Choroid plexus epithelial cell (primary cell): ENCODE results near the gene SOX21.

ENCODE experiments used
- DNase-seq: peaks from one replicate; pipeline ENCODE4 v3.0.0-alpha.2; 2010; ENCODE audit warnings: low read depth
- H3K4me3 ChIP-seq: 2 replicates; pipeline ENCODE4 v1.5.1; 2011; ENCODE audit warnings: low read depth, mild to moderate bottlenecking, control low read depth, low read length, moderate library complexity
- CTCF ChIP-seq: conservative IDR thresholded peaks from 2 replicates; pipeline ENCODE4 v1.5.1; 2011; ENCODE audit warnings: low read depth, mild to moderate bottlenecking, control low read depth, inconsistent platforms, low read length, moderate library complexity

Gene SOX21

GRCh38 chr13:94700536-94700935 lies 11.8 kb downstream of the SOX21 start:
- no peak overlapping the region for H3K4me3 ChIP-seq
- no peak for TF ChIP-seq CTCF
- DNase-seq, result no peak

GRCh38 chr13:94700051-94700535 lies 12.3 kb downstream of the SOX21 start:
- H3K4me3 ChIP-seq, result no peak overlapping the region
- no peak for DNase-seq
- TF ChIP-seq CTCF, result no peak

GRCh38 chr13:94696171-94696570 lies 16.2 kb downstream of the SOX21 start:
- no peak for DNase-seq
- no peak for TF ChIP-seq CTCF
- H3K4me3 ChIP-seq, result no peak overlapping the region

GRCh38 chr13:94692030-94692429 lies 20.3 kb downstream of the SOX21 start:
- TF ChIP-seq CTCF, result no peak
- no peak for DNase-seq
- H3K4me3 ChIP-seq, result no peak overlapping the region

GRCh38 chr13:94683409-94683808 lies 28.9 kb downstream of the SOX21 start:
- TF ChIP-seq CTCF, result no peak
- no peak overlapping the region for H3K4me3 ChIP-seq
- no peak for DNase-seq

- H3K4me3 ChIP-seq, result no peak overlapping the region
- no peak for TF ChIP-seq CTCF
- DNase-seq, result no peak
Measured at GRCh38 chr13:94682229-94682628, 30.1 kb downstream of the SOX21 start.

GRCh38 chr13:94679614-94680013 lies 32.7 kb downstream of the SOX21 start:
- DNase-seq, result no peak
- no peak overlapping the region for H3K4me3 ChIP-seq
- TF ChIP-seq CTCF, result no peak
